Endothelial cell of umbilical vein (primary cell): Measurements from ENCODE around the gene MYH7.

Source experiments
- CTCF ChIP-seq, 2 donors: IDR thresholded peaks; 1 replicate in 1 of 2; 2 replicates in 1 of 2; pipeline ENCODE4 v1.5.1; 2011; ENCODE audit warnings: low read length in 2 of 2, mild to moderate bottlenecking in 2 of 2, moderate library complexity in 2 of 2, control low read depth in 1 of 2, inconsistent platforms in 1 of 2, low read depth in 1 of 2; ENCODE audit not compliant: insufficient read depth in 1 of 2; ENCODE audit errors: extremely low read depth in 1 of 2
- EZH2 ChIP-seq: IDR thresholded peaks from 2 replicates; pipeline ENCODE4 v1.6.1; 2012; ENCODE audit warnings: borderline replicate concordance, low read depth, mild to moderate bottlenecking, moderate library complexity, low read length, inconsistent platforms; ENCODE audit not compliant: severe bottlenecking
- FOS ChIP-seq: IDR thresholded peaks from 2 replicates; pipeline ENCODE4 v1.6.1; 2011; ENCODE audit warnings: mild to moderate bottlenecking, low read length, moderate library complexity, borderline replicate concordance; ENCODE audit not compliant: insufficient read depth
- GATA2 ChIP-seq: IDR thresholded peaks from 2 replicates; pipeline ENCODE4 v1.7.0; 2011; ENCODE audit warnings: low read depth, mild to moderate bottlenecking, moderate library complexity, mixed read lengths, low read length; ENCODE audit not compliant: insufficient read length, insufficient read depth
- JUN ChIP-seq: IDR thresholded peaks from 2 replicates; pipeline ENCODE4 v1.6.1; 2011; ENCODE audit warnings: borderline replicate concordance, low read depth; ENCODE audit not compliant: insufficient read length, insufficient read depth
- MAX ChIP-seq: IDR thresholded peaks from 2 replicates; pipeline ENCODE4 v1.6.1; 2011; ENCODE audit not compliant: insufficient read depth, insufficient read length
- POLR2A ChIP-seq: IDR thresholded peaks from 2 replicates; pipeline ENCODE4 v1.6.1; 2012; ENCODE audit warnings: low read depth, mild to moderate bottlenecking, control low read depth, low read length
- POLR2AphosphoS5 ChIP-seq: IDR thresholded peaks from 2 replicates; pipeline ENCODE4 v1.6.1; 2012; ENCODE audit warnings: low read depth, mild to moderate bottlenecking, control low read depth, low read length, moderate library complexity; ENCODE audit not compliant: insufficient read depth

GRCh38 chr14:23406725-23407355, 28.6 kb downstream of the MYH7 start:
- TF ChIP-seq MAX (no peak), CTCF (IDR thresholded peaks at IDR 0.05; ENCODE audit: extremely low read depth in 1 of 2, insufficient read depth in 1 of 2, low read depth in 1 of 2, low read length in 2 of 2) (no peak), POLR2A (no peak), GATA2 (no peak), POLR2AphosphoS5 (no peak), EZH2 (no peak), FOS (no peak), JUN (no peak)
